Upper lobe of right lung (tissue), 1 donor: Measurements from ENCODE around the gene RAPGEF3. TPM values are rescaled to one million over a fixed set of nuclear protein-coding genes. Genes with fewer than 3 reads are reported as not detected.

Source experiments
- ATAC-seq: fragments of 200-7000 bp; cut with Tn5 transposase; one replicate; pipeline ENCODE4 v1.9.1; 2020; ENCODE audit warnings: mild to moderate bottlenecking, moderate library complexity
- DNase-seq: peaks from one replicate; pipeline ENCODE4 v3.0.0-alpha.2; 2020
- H3K27ac ChIP-seq: fragments of 200-600 bp; one replicate; pipeline ENCODE4 v1.8.0; 2022
- H3K27me3 ChIP-seq: fragments of 200-600 bp; one replicate; pipeline ENCODE4 v1.8.0; 2022; ENCODE audit warnings: mild to moderate bottlenecking
- H3K36me3 ChIP-seq: fragments of 200-600 bp; one replicate; pipeline ENCODE4 v1.8.0; 2022
- H3K4me1 ChIP-seq: fragments of 200-600 bp; one replicate; pipeline ENCODE4 v1.8.0; 2022
- H3K4me3 ChIP-seq: fragments of 200-600 bp; one replicate; pipeline ENCODE4 v1.8.0; 2022; ENCODE audit warnings: mild to moderate bottlenecking
- H3K9me3 ChIP-seq: fragments of 200-600 bp; one replicate; pipeline ENCODE4 v1.8.0; 2022
- CTCF ChIP-seq: fragments of 200-600 bp; IDR thresholded peaks from one replicate; pipeline ENCODE4 v1.8.0; 2022; ENCODE audit warnings: antibody characterized with exemption
- intact Hi-C: fragments of 100-400 bp; cut with DNase I; formaldehyde crosslinking; loops from one replicate; pipeline ENCODE4 v1.11.0; 2022
- total RNA-seq: library from RNA; stranded (reverse); fragmentation: NEBNext Ultra II Directional; extraction: Animal tissue kit (Norgen Biotek cat#: 25700); gene quantifications from one replicate; pipeline ENCODE4 v1.2.1, GENCODE V29; 2021
- donor health status: DM: no; HTN: yes; CAD: no; lungs with severe emphysema.

The RAPGEF3 gene
- total RNA-seq, 1 donor from 2014 or later = 69.6 TPM

- Histone ChIP-seq H3K4me3 (no peak overlapping the region), H3K27ac (no peak overlapping the region), H3K36me3 (no peaks in the 10 kb centered on the region), H3K27me3 (no peaks in the 10 kb centered on the region), H3K9me3 (no peaks in the 10 kb centered on the region), H3K4me1 (peaks cover 35% of the 10 kb centered on the region)
- ATAC-seq (no peak), DNase-seq (no peak)
- TF ChIP-seq CTCF = no peak
- intact Hi-C loops = no loop called here
These were observed 51.3 kb downstream of the RAPGEF3 start for GRCh38 chr12:47707355-47707754.

- DNase-seq = peak; percentile 99
- H3K4me1 ChIP-seq = peaks cover 35% of the 10 kb centered on the region
- H3K27ac ChIP-seq = peak within 1 kb of the TSS; percentile 89
- peak within 1 kb of the TSS; percentile 90 for H3K4me3 ChIP-seq
- H3K9me3 ChIP-seq = no peaks in the 10 kb centered on the region
- peak; percentile 71 for TF ChIP-seq CTCF
- peak; percentile 99 for ATAC-seq
- H3K27me3 ChIP-seq = no peaks in the 10 kb centered on the region
- intact Hi-C loops = no loop called here
- peaks cover 7% of the 10 kb centered on the region for H3K36me3 ChIP-seq
These were observed 52.9 kb downstream of the RAPGEF3 start, which contains the start of gene RPAP3 for GRCh38 chr12:47705566-47706425. TSS of gene RPAP3 (minus strand) at chr12:47706030. CDS start at chr12:47702840, 3,190 bp downstream.

DNA sequence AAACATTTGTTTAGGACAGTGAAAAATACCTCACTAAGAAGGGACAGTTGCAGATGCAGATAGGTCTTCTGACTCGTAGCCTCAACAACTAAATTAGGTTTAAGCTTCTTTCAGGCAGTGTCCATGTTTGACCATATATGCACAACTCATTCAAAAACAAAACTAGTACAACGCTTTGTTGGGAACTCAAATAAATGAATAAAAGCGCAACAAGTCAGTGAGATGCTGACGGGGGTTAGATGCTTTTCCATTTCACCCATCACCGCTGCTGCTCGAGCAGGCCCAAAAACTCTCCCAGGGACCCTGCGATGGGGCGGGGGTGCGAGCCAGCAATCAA lies 53.5 kb downstream of the RAPGEF3 start:
- no peak for ATAC-seq
- H3K27ac ChIP-seq = peak overlapping the region; percentile 89
- peaks cover 30% of the 10 kb centered on the region for H3K4me1 ChIP-seq

DNA sequence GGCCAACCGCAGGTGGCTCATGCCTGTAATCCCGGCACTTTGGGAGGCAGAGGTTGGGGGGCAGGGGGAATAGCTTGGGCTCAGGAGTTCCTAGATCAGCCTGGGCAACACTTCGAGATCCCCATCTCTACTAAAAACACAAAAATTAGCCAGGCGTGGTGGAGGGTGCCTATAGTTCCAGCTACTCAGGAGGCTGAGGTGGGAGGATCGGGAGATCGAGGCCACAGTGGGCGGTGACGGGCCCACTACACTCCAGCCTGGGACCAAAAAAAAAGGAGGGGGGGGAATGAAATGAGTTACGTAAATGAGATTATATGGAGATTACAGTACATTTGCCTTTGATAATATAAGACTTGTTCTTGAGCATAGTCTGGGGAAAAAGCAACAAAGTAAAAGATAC lies 54.0 kb downstream of the RAPGEF3 start:
- DNase-seq = no peak

More for the DNA sequence above, 53.5 kb downstream of the RAPGEF3 start:
- H3K36me3 ChIP-seq = peaks cover 13% of the 10 kb centered on the region
- intact Hi-C loops = no loop called here
- peak overlapping the region; percentile 90 for H3K4me3 ChIP-seq
- no peaks in the 10 kb centered on the region for H3K27me3 ChIP-seq
- DNase-seq = no peak
- H3K9me3 ChIP-seq = no peaks in the 10 kb centered on the region
- no peak for TF ChIP-seq CTCF

DNA sequence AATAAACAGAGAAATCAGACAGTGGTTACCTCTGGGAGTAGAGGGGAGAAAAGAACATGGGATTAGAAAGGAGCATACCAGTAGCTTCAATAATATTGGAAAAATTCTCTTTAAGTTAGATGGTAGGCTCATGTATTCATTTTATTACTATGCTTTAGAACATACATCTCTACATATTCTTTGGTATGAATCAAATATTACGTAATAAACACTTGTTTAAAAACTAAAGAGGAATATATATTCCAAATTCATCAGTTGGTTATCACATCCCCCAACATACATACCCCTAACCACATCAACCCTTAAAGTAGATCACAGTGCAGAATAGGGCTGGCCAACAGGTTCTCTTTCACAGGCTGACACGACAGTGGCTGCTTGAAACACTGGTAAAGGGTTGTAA lies 58.4 kb downstream of the RAPGEF3 start:
- no peaks in the 10 kb centered on the region for H3K27me3 ChIP-seq
- no peak for TF ChIP-seq CTCF
- intact Hi-C loops = no loop called here
- peaks cover 45% of the 10 kb centered on the region for H3K36me3 ChIP-seq
- DNase-seq (no peak), ATAC-seq (no peak)
- H3K27ac ChIP-seq = no peak overlapping the region
- H3K4me3 ChIP-seq = no peak overlapping the region
- H3K4me1 ChIP-seq = peaks cover 10% of the 10 kb centered on the region
- H3K9me3 ChIP-seq = no peaks in the 10 kb centered on the region

More for the DNA sequence above, 54.0 kb downstream of the RAPGEF3 start:
- intact Hi-C loops = no loop called here
- H3K27ac ChIP-seq = no peak overlapping the region
- peaks cover 17% of the 10 kb centered on the region for H3K36me3 ChIP-seq
- H3K27me3 ChIP-seq = no peaks in the 10 kb centered on the region
- H3K4me1 ChIP-seq = peaks cover 28% of the 10 kb centered on the region
- H3K4me3 ChIP-seq = peak overlapping the region; percentile 90
- no peak for TF ChIP-seq CTCF
- no peaks in the 10 kb centered on the region for H3K9me3 ChIP-seq
- no peak for ATAC-seq
